Stimulated activated CD4-positive, alpha-beta T cell treated with anti-CD3 and anti-CD28 coated beads, TNF-alpha, amount 100 ng/mL, for 24 hours (primary cell): ENCODE measurements around the gene TMC1.
"Not testable (repeated sequence)": the region's sequence is repeated elsewhere in the genome, so short reads cannot be mapped to it uniquely, and the experiment has no call there.

Experiments
- DNase-seq, 3 experiments: peaks; one replicate each; pipeline ENCODE4 v3.0.0-alpha.2; 2020; ENCODE audit warnings: low read depth in 3 of 3

The TMC1 gene

GRCh38 chr9:72763022-72763421 lies 241.6 kb downstream of the TMC1 start:
- DNase-seq: no peak

GRCh38 chr9:72769546-72769945 lies 248.1 kb downstream of the TMC1 start:
- no peak for DNase-seq

GRCh38 chr9:72772661-72773060 lies 251.3 kb downstream of the TMC1 start:
- DNase-seq: no peak

- DNase-seq: no peak
Observed at GRCh38 chr9:72773570-72773969, 252.2 kb downstream of the TMC1 start.

- no peak for DNase-seq
Observed at GRCh38 chr9:72775570-72775969, 254.2 kb downstream of the TMC1 start.

- DNase-seq: no peak
Observed at GRCh38 chr9:72779614-72780013, 258.2 kb downstream of the TMC1 start.

GRCh38 chr9:72786948-72787347 lies 265.5 kb downstream of the TMC1 start:
- no peak for DNase-seq

GRCh38 chr9:72788966-72789735 lies 267.7 kb downstream of the TMC1 start:
- no peak for DNase-seq

GRCh38 chr9:72789885-72790284 lies 268.5 kb downstream of the TMC1 start:
- no peak for DNase-seq

GRCh38 chr9:72790989-72791388 lies 269.6 kb downstream of the TMC1 start:
- no peak for DNase-seq

GRCh38 chr9:72791436-72791835 lies 270.0 kb downstream of the TMC1 start:
- DNase-seq: no peak

GRCh38 chr9:72794946-72795345 lies 273.5 kb downstream of the TMC1 start:
- DNase-seq: no peak

GRCh38 chr9:72800328-72800994 lies 279.1 kb downstream of the TMC1 start:
- no peak for DNase-seq

- DNase-seq: no peak
Observed at GRCh38 chr9:72805238-72805637, 283.8 kb downstream of the TMC1 start.

GRCh38 chr9:72806313-72806809 lies 285.0 kb downstream of the TMC1 start:
- not testable (repeated sequence) for DNase-seq

GRCh38 chr9:72807765-72808445 lies 286.5 kb downstream of the TMC1 start:
- no peak for DNase-seq

- DNase-seq: no peak
Observed at GRCh38 chr9:72808446-72808768, 287.0 kb downstream of the TMC1 start.

GRCh38 chr9:72809586-72809985 lies 288.2 kb downstream of the TMC1 start:
- no peak for DNase-seq

- no peak for DNase-seq
Observed at GRCh38 chr9:72812559-72813111, 291.2 kb downstream of the TMC1 start.

- DNase-seq: no peak
Observed at GRCh38 chr9:72813544-72813943, 292.1 kb downstream of the TMC1 start.

GRCh38 chr9:72814083-72814597 lies 292.7 kb downstream of the TMC1 start:
- DNase-seq: no peak

- DNase-seq: no peak
Observed at GRCh38 chr9:72816666-72817065, 295.3 kb downstream of the TMC1 start.
